WERI-Rb-1 (cell line): ENCODE data around the gene CHL1.

Experiments used
- DNase-seq: peaks from one replicate; pipeline ENCODE4 v3.0.0-alpha.2; 2020
- H3K27ac ChIP-seq: fragments of 250-450 bp; sonication (Bioruptor Pico); 2 replicates; pipeline ENCODE4 v1.5.1; 2020; ENCODE audit warnings: mild to moderate bottlenecking, moderate library complexity
- H3K27me3 ChIP-seq: fragments of 250-450 bp; sonication (Bioruptor Pico); 2 replicates; pipeline ENCODE4 v1.5.1; 2021; ENCODE audit warnings: mild to moderate bottlenecking, low read depth, moderate library complexity; ENCODE audit not compliant: insufficient read depth, severe bottlenecking
- H3K36me3 ChIP-seq: fragments of 250-450 bp; sonication (Bioruptor Pico); 2 replicates; pipeline ENCODE4 v1.5.1; 2020; ENCODE audit warnings: mild to moderate bottlenecking, moderate library complexity
- H3K4me3 ChIP-seq: 2 replicates; pipeline ENCODE4 v1.5.1; 2011; ENCODE audit warnings: low read depth, mild to moderate bottlenecking, control low read depth, low read length
- H3K9me3 ChIP-seq: fragments of 250-450 bp; sonication (Bioruptor Pico); 2 replicates; pipeline ENCODE4 v1.5.1; 2021; ENCODE audit warnings: mild to moderate bottlenecking, moderate library complexity; ENCODE audit not compliant: severe bottlenecking
- TF ChIP-seq, protein P1 (sequence below): IDR thresholded peaks from 2 replicates; pipeline ENCODE4 v1.5.1; 2011; ENCODE audit warnings: low read depth, mild to moderate bottlenecking, control low read depth, inconsistent platforms, low read length

The CHL1 gene

DNA sequence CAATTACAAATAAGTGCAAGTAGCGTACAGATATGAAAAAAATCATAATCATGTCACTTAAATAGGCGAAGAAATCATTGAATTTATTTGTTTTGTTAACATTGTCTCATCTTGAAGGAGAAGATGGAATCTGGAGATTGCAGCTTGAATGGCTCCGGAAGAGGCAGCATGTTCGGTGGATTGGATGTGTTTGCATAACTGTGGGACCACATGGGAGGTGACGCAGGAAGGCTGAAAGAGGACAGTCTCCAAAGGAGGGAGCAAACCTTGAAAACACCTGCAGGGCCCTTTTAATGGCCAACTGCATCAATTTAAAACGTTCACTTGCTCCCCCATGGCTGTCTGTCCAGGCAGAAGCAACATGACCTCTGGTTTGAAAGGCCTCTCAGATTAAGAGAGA, 61.3 kb downstream of the CHL1 start:
- Histone ChIP-seq H3K36me3 (no peaks in the 10 kb centered on the region), H3K4me3 (no peak overlapping the region), H3K27ac (no peak overlapping the region), H3K9me3 (no peaks in the 10 kb centered on the region), H3K27me3 (no peaks in the 10 kb centered on the region)
- TF ChIP-seq, protein P1, sequence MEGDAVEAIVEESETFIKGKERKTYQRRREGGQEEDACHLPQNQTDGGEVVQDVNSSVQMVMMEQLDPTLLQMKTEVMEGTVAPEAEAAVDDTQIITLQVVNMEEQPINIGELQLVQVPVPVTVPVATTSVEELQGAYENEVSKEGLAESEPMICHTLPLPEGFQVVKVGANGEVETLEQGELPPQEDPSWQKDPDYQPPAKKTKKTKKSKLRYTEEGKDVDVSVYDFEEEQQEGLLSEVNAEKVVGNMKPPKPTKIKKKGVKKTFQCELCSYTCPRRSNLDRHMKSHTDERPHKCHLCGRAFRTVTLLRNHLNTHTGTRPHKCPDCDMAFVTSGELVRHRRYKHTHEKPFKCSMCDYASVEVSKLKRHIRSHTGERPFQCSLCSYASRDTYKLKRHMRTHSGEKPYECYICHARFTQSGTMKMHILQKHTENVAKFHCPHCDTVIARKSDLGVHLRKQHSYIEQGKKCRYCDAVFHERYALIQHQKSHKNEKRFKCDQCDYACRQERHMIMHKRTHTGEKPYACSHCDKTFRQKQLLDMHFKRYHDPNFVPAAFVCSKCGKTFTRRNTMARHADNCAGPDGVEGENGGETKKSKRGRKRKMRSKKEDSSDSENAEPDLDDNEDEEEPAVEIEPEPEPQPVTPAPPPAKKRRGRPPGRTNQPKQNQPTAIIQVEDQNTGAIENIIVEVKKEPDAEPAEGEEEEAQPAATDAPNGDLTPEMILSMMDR: no peak
- no peak for DNase-seq

DNA sequence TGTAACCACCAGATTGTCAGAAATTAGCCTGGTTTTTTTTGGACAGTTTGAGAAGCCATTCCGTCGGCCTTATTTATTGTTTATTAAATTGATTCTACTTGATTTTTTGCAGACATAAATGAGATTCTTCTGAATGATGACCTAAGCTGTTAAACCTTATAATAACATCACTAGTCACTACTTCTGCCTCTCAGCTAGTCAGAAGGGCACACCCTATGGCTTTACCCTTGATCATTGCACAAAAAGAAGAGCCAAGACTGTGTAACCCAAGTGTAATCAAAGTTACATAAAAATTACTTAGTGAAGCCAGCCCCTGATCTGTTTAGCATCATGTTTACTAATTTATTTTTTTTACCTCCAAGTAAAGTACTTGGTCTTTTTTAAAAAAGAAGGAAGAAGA, 64.3 kb downstream of the CHL1 start:
- TF ChIP-seq, protein P1: no peak
- H3K27ac ChIP-seq: no peak overlapping the region
- H3K27me3 ChIP-seq: no peaks in the 10 kb centered on the region
- DNase-seq: no peak
- H3K9me3 ChIP-seq: no peaks in the 10 kb centered on the region
- no peak overlapping the region for H3K4me3 ChIP-seq
- no peaks in the 10 kb centered on the region for H3K36me3 ChIP-seq

DNA sequence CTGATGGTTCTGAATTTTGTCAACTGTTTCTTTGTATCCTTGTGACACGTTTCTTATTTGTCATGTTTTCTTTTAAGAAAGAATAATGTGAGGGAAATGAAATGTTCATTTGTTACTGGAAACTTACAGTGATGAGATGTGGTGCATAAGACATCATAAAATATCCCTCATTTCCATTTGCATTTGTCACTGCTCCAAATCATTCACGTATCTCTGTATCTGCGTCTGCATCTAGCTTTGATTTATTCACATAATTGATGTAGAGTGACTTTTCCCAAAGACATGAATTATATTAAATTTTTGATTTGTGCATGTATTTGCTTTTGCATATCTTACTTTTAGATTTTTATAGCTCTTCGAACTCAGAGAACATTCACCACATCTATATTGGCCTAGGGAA, 66.8 kb downstream of the CHL1 start:
- H3K27me3 ChIP-seq: no peaks in the 10 kb centered on the region
- TF ChIP-seq, protein P1: no peak
- no peak overlapping the region for H3K27ac ChIP-seq
- H3K9me3 ChIP-seq: no peaks in the 10 kb centered on the region
- H3K4me3 ChIP-seq: no peak overlapping the region
- no peak for DNase-seq
- H3K36me3 ChIP-seq: no peaks in the 10 kb centered on the region

DNA sequence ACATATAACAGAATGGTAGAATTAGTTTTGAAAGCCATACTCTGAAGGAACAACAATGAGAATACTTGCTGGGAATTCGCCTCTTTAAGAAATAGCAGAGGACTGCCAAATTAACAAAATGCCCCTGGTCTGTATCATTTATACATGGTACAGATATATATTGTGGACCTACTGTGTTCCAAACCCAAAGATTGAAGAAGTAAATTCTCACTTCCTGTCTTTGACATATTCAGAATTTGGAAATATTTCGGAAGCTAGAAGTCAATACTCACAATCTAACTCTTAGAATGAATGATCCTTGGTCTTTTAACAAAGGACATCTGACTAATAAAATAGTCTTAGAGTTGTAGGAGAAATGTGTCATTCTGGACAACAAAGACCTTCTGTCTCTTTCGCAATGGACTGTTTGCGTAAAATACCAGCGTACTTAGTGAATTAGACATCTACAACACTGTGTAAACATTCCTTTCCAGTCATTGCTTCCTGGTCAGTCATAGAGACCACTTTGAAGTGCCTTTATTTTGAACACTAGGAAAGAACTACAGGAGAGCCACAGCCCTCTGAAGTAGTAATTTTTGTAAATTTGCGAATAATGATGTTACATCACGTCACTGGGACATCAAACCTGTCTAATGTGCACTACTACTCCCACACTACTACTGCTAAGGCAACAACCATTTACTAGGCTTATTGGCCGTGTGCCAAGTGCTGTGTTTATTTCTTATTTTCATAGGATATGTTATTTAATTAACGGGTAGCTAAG, 68.0 kb downstream of the CHL1 start:
- no peak overlapping the region for H3K27ac ChIP-seq
- DNase-seq: no peak

DNA sequence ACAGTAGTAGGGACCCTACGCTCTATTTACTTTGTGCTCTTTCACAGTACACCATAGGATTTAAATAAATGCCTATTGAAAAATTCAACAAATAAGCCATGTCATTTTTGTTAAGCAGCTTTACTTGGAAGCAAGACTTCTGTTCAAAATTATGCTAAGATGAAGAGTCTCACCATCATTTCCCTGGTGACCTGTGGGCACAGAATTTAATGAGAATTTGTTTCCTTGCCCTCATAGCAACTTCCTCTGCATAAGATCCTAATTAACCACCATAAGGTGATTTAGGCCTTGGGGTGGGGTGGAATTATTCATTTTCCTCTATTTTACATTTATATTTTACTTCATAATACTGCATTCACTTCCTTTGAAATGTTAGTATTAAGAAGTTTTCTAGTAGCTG, 70.5 kb downstream of the CHL1 start:
- H3K27me3 ChIP-seq: no peaks in the 10 kb centered on the region
- TF ChIP-seq, protein P1: no peak
- DNase-seq: no peak
- H3K36me3 ChIP-seq: no peaks in the 10 kb centered on the region
- no peaks in the 10 kb centered on the region for H3K9me3 ChIP-seq
- H3K4me3 ChIP-seq: no peak overlapping the region
- no peak overlapping the region for H3K27ac ChIP-seq

More for the DNA sequence above, 68.0 kb downstream of the CHL1 start:
- Histone ChIP-seq H3K36me3 (no peaks in the 10 kb centered on the region), H3K9me3 (no peaks in the 10 kb centered on the region), H3K27me3 (no peaks in the 10 kb centered on the region), H3K4me3 (no peak overlapping the region)
- TF ChIP-seq, protein P1: no peak

DNA sequence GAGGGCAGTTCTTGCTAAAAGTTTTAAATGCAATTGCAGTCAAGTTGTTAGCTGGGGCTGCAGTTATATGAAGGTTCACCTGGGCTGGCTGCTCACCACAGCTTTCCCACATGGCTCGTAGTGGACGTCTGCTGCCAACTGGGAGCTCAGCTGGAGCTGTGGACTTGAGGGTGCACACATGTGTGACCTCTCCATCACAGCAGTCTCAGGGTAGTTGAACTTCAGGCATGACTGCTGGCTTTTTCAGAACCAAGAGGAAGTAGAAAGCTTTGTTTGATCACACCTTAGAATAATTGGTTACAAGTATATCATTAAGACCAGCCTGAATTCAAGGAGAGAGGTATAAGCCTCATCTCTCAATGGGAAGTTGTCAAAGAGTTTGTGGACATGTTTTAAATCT, 74.1 kb downstream of the CHL1 start:
- TF ChIP-seq, protein P1: no peak
- Histone ChIP-seq H3K27me3 (no peaks in the 10 kb centered on the region), H3K36me3 (no peaks in the 10 kb centered on the region), H3K27ac (no peak overlapping the region), H3K4me3 (no peak overlapping the region), H3K9me3 (no peaks in the 10 kb centered on the region)
- DNase-seq: no peak
